Embryonic facial prominence (tissue), 1 donor: ENCODE measurements around the gene TTLL7.
"Not testable (repeated sequence)": the region's sequence is repeated elsewhere in the genome, so short reads cannot be mapped to it uniquely, and the experiment has no call there.

Source experiments
- DNase-seq: peaks from one replicate; pipeline ENCODE4 v3.0.0-alpha.2; 2016; ENCODE audit errors: extremely low spot score

The TTLL7 gene

DNA sequence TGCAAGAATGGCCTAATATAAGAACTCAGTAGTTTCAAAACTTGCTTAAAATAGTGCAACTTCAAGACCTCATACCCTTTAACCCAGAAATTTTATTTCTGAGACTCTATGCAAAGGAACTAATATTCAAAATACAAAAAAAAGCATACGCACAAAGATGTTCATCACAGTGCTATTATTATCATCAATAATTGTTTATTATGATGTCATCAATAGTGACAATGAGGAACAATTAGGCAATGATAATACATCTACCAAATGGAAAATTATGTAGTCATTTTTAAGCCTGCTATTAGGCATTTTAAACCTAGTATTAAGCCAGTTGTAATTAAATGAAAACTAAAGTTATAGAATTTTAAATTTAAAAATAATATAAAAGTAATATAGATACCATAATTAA is 3.3 kb downstream of the TTLL7 start:
- no peak for DNase-seq

DNA sequence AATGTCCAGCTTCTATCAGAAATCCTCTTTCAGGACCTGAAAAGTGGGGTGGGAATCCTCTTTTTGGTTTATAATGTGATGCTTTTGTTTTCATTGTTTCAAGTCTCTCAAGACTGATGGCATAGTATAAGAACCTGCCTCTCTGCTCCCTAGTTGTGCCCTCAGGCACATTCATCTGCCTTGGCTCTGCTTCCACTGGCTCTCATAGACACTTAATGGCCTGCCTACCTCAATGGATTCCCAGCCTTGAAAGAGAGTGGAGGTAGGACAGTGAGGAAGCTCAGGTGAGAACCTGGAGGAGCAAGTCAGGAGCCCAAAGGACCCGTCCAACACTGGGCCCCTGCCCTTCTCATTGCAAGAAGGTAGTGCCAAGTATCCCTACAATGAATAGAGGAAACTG is 4.8 kb downstream of the TTLL7 start:
- DNase-seq, result no peak

DNA sequence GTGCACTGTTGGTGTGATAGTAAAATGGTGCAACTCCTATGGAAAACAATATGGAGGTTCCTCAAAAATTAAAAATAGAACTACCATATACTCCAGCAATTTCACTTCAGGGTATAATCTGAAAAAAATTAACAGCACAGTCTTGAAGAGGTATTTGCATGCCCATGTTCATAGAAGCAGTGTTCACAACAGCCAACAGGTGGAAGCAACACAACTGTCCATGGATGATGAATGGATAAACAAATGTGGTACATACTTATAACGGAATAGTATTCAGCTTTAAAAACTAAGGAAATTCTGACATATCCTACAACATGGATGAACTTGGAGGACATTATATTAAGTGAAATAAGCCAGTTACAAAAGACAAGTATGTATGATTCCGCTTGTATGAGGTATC is 8.2 kb downstream of the TTLL7 start:
- no peak for DNase-seq

DNA sequence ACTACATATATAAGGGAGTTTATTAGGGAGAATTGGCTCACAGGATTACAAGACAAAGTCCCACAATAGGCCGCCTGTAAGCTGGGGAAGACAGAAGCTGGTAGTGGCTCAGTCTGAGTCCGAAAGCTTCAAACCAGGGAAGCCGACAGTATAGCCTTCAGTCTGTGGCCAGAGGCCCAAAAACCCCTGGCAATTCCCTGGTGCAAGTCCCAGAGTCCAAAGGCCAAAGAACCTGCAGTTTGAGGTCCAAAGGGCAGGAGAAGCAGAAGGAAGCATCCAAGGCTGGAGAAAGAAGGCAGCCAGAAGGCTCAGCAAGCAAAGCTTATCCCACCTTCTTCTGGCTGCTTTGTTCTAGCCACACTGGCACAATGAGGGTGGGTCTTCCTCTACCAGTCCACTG is 13.9 kb downstream of the TTLL7 start:
- no peak for DNase-seq

DNA sequence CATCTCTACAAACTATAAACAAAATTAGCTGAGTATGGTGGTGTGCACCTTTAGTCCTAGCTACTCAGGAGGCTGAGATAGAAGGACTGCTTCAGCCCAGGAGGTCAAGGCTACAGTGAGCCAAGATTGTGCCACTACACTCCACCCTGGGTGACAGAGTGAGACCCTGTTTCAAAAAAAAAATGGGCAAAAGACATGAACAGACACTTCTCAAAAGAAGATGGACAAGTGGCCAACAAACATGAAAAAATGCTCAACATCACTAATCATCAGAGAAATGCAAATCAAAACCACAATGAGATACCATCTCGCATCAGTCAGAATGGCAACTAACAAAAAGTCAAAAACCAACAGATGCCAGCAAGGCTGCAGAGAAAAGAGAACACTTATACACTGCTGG is 15.0 kb downstream of the TTLL7 start:
- DNase-seq, result not testable (repeated sequence)

DNA sequence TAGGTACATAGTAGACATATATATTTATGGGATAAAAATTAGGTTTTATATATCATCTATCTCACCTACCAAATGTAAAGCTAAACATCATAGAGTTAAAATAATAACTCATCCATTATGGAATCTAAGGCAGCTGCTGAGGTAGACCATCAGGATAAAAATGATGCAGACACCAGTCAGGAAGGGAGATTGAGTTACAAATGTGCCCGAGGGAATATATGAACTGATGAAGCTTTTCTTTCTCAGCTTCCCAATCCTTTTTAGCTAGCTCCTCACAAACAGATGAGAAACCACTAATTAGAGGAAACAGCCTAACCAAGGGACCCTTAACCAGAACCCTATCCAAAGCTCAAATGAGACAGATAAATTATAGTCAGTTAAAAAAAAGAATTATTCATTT is 20.9 kb downstream of the TTLL7 start:
- DNase-seq, result no peak

DNA sequence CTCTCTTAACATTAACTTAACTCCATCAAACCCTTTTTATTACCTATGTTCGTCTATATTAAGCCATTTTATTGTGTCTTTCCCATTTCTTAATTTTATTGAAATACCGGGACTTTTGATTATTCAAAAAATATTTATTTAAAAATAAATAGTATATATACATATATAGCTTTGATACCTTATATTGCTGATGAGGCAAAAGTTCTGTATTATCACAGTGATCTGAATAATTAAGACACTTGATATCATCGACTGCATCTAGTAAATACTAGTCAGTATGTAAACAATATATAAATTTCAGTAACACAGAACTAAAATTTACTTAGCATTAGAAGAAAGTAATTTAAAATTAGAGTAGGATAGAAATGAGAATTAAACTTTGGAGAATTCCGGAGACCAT is 22.0 kb downstream of the TTLL7 start:
- DNase-seq, result no peak

DNA sequence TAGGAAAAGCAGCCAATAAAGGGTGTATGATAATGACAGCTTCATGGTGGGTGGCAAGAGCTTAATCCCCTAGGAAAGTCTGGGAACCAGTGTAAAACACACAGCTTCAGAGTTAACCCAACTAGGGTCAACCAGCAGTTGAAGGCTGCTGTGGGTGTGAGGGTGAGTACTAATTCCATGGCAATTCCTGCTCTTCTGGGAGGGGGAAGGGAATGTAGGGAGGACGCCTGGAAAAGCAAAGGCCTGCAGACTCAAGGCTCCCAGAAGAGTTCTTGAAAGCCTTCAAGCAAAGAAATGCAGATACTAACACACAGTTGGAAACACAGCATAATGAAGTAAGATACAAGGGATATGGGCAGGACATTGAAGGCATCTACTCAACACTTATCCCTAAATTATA is 28.1 kb downstream of the TTLL7 start:
- no peak for DNase-seq

DNA sequence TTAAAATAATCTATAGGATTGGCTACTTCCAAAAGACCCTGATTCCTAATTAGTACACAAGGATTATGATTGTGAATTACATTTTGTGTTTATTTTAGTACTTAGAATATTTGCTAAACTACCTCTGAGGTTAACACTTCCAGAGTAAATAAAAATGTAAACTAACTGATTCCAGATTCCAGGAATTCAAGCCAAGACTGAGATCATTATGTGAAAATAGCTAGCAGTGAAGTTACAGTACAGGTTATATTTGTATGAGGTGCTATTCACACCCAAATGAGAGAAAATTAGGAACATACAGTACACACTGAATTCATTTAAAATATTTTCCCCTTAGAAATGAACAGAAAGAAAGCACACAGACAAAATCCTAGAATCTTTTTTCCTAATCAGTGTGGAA is 28.8 kb downstream of the TTLL7 start:
- DNase-seq, result no peak

DNA sequence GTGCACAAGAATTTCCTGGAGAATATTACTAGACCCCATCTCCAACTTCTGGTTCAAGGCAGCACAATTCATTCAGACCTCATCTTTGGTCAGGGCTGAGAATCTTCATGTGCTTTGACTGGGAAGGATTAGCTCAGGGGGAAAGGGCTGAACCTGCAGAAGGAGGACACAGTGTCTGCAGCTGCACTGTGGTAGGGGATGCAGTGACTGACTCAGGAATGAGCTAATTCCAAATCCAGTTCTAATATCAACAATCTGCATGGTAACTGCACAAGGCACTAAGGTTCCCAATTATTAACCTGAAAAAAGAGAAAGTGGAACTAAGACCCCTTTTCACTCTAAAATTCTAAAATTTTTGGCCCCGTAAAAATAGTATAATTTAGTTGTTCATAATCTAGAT is 31.6 kb downstream of the TTLL7 start:
- no peak for DNase-seq

DNA sequence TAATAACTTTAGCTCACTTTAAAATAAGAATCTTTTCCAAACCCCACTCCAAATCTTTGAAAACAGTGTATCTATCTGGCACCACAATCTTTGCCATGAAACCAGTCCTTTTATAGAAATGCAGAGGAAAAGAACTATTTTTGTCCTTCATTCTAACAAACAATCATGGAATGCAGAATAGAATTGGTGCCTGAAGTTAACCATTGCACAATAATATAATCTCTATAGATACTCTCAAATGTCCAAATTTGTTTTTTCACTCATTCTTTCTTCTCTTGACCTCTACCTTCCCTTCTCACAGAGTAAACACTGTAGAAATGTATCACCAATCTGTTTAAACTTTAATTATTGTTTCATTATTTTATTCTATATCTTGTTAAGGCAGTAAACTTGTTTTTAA is 34.8 kb downstream of the TTLL7 start:
- DNase-seq, result no peak

DNA sequence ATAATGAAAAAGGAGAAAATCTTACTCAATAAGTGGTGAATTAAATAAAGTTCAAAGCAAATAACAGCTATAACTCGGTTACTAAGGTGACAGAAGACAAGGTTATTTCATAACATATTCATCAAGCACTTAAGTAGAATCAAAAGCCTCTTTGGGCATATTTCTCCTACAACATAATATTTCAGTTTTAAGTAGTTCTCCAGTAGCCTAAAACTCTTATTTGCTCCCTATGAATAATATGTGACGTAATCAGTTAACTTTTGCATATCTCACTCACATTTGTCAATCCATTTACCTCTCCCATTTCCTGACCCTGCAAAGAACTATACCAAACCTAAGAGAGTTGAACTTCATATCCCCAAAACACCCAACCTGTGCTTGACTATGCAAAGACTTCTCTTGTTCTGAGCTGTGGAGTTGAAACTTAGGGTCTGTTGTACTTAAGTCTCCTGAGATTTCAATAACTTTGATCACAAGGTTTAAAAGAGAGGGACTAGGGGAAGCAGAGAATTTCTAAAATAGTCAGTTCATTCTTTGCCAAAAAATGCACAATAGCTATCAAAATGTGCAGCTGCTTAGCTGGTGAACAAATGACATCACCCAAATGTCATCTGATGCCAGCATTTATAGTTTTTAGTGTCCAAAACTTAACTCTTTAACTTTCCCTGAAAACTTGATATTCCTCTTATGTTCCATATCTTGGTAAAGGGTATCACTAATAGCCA is 37.2 kb downstream of the TTLL7 start:
- DNase-seq, result no peak

DNA sequence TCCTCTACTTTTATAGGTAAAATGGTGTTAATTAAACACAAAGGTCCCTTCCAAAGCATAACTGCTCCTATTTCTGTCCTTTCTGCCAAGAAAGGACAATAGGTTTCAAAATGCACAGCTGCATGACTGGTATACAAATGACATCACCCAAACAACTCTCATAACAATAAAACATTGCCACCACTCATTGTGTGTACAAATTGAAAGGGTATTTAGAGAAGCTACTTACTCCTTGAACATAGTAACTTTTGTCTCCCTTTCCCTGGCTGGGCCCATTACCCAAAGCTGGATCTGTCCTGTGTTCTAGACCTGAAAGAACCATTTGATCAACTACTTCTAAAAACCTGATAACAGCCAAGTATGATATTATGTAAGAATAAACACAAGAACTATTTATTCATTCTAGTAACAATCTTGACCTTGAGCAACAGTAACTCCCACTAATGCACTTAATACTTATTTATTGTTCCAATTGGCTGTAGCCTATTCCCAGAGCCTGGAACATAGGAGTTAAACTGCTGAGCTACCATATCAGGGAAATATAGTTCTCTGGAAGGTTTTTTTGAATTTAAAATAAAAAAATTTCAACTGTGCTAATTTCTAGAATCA is 38.2 kb downstream of the TTLL7 start:
- no peak for DNase-seq

DNA sequence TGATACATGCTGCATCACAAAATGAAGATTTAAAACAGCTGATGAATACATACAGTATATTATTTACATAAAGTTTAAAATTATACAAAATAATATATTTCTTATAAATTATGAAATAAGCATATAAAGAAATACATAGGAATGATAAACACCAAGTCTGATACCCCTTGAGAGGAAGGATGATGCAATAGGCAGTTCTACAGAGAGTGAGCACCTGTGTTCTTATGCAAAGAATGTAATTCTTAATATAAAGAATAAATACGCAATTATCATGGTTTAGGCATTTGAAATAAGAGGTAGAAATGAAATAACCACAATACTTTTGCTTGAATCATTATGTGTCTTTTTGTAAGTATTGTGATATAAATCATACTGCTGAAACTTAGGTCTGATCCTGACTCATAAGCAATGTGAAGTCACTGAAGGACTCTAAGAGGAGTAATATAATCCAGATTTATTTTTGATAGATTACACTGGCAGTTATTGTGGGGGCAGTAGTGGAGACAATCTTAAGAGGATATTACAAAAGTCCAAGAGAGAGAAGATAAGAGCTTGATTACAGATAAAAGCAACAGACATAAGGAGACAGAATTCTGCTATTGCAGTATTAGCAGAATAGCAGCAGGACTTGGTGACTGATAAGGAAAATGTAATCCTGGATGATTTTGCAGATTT is 39.0 kb downstream of the TTLL7 start:
- DNase-seq, result no peak

DNA sequence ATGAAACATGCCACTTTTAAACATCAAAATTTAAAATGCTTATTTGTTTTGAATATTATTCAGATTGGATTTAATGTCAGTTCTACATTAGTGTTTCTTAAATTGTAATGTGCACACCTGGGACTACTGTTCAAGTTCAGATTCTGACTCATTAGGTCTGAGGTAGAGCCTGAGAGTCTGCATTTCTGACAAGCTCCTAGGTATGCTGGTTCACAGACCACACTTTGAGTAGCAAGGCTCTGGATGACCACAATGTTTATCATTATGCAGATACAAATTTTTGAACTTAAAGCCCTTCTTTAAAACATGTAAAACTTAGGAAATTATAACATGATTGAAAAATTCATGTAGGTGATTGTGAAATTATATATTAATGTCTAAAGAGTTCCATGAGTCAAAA is 40.2 kb downstream of the TTLL7 start:
- no peak for DNase-seq

DNA sequence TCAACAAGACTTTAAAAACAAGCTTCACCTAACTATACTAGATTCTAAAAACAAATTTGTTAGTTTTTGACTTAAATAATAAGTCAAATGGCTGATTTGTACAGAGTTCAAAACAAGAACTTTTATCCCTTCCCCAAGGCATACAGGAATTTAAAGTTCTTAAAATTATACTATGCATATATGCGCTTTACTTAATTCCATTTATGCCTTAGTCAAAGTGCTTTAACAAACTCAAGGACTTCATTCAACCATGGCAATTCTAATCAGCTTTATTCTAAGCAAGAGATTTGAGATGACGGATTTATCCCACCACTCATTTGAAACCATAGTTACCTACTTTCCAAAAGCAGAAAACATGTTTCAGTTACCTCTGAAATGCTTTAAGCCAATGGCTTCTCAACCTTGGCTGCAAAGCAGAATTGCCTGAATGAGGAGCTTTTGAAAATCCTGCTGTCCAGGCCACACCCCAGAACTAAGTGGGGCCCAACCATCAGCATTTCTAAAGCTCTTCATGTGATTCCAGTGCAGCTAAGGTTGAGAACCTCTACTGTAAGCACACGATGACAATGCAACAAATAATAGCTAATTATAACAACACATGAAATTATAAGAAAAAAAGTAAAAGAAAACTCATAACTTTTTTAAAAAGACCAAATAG is 44.6 kb downstream of the TTLL7 start:
- no peak for DNase-seq

DNA sequence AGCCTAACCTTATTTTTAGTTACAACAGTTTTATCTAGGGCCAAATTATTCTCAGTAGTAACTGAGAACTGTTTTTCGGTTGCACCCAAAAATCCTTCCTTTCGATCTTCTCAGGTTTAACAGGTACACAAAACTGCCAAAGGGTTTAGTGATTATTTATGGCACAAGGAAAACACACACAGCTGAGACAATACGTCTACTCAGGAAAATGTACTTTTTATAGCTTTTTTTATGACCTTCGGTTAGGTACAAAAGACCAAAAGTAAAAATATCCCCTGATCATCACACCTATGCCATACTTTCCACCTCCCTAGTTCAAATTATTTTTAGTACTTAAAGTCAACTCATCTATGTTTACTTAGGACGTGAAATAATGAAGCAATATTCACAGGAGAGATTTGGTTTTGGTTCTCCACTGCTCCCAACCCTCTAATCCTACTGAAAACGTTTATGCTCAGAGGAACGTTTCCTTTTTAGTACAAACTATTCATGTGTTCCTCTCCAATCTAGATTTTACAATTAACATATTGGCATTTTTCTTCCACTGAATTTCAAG is 48.7 kb downstream of the TTLL7 start:
- DNase-seq, result no peak

DNA sequence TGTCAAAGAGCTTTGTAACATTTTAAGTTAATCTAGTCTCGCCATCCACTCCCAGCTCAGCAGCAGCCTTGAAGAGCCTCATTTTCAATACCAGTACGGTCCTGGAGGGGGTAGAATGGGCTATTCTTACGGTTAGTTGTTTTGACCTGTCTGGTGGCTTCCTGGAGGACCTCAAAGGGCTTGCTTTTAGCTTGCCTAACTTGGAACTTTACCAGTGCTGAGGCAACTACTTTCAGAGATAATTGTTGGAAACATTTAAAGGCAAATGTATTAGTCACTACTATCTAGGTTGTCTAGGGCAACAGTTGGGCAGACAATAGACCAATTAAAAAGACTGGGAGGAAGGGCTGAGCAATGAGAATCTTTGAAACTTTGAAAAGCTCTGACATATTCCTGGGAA is 56.0 kb downstream of the TTLL7 start:
- DNase-seq, result no peak

DNA sequence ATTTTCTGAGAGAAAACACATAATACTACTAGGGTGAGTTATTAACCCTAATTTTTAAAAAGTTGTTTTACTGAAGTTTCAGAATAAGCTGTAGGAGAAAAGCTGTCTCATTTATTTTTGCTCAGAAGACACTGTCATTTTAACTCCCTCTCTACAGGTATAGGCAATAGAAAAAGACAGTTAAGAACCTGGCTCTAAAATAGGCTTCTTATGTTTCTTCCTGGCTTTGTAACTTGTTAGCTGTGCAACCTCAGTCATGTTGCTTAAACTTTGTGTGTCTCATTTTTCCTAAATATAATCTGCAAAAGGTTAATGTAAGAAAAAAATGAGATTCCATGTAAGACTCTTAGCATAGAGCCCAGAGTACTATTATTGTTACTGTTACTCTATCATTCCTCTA is 64.4 kb downstream of the TTLL7 start:
- DNase-seq, result no peak

DNA sequence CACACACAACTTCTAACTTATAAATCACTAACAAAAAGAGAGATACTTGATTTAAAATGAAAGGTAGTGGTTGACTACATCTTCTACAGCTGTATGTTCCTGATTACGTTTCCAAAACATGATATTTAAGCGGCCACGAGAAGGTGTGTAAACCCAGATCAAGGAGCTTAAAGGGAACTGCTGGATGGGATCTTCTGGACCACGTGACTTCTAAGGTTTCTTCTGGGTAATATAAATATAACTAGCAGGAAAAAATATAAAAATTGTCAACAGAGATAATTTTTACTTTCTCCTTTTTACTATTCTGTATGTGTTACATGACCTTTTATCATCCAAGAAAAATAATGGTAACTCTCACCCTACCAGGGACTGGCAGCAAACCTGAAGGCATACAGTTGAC is 66.2 kb downstream of the TTLL7 start:
- no peak for DNase-seq

DNA sequence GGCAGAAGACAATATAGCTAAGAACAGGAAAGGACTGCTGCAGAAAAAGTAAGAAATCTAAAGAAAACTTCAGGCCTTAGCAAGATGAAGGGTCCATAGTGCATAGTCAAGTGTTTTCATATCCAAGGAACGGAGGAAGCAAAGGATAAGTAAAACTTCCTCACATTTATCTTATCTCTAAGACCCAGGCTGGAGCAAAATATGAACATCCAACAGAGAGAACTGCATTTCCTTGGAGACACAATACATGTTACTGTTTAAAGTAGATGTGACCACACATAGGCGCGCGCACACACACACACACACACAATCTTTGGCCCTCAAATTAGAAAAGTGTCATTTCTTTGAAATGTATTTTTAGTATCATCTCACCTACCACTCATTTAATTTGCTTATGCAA is 66.7 kb downstream of the TTLL7 start:
- no peak for DNase-seq

DNA sequence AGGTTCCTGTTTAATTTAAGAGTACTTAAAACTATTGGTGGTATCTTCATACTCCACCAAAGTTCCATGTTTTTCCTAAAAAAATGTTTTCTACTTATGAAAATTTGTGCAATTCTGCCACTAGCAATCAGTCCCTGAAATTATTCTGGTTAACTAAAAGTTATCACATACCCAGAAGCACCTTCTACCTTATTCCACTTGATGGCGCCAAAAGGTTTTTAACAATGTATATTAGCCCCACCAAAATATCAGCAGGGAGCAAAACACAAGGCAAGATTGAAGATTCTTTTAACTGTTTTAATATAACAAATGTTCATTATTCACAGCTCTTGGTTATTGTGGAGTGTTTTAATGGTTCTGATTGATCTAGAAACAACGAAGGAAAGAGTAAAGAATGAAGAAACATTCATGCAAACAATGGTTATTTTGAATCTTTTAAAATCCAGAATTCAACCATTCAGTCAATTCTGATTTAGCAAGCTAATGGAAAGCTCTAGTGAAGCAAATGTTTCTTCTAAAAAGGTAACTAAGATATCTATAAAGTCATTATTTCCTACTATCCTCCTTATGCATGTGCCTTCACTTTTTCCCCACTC is 67.2 kb downstream of the TTLL7 start:
- DNase-seq, result peak; percentile 26
